Activated naive CD8-positive, alpha-beta T cell (primary cell): ENCODE data around the gene ALPI.

Source experiments
- H3K27ac Mint-ChIP-seq: one replicate; pipeline ENCODE4 v1.8.0; 2021; ENCODE audit warnings: mixed read lengths
- H3K27me3 Mint-ChIP-seq: one replicate; pipeline ENCODE4 v1.8.0; 2021; ENCODE audit warnings: mixed read lengths
- H3K36me3 Mint-ChIP-seq: one replicate; pipeline ENCODE4 v1.8.0; 2021; ENCODE audit warnings: mixed read lengths
- H3K4me1 Mint-ChIP-seq: one replicate; pipeline ENCODE4 v1.8.0; 2021; ENCODE audit warnings: low read depth, mixed read lengths
- H3K4me3 Mint-ChIP-seq: one replicate; pipeline ENCODE4 v1.8.0; 2021; ENCODE audit warnings: mild to moderate bottlenecking, mixed read lengths
- H3K9me3 Mint-ChIP-seq: one replicate; pipeline ENCODE4 v1.8.0; 2021; ENCODE audit warnings: low read depth, mixed read lengths

ALPI gene

GRCh38 chr2:232481322-232482140 is 25.6 kb downstream of the ALPI start:
- Mint-ChIP-seq H3K4me3 (no peak overlapping the region), H3K4me1 (peaks cover 5% of the 10 kb centered on the region), H3K27me3 (peaks cover 6% of the 10 kb centered on the region), H3K27ac (no peak overlapping the region), H3K36me3 (no peaks in the 10 kb centered on the region), H3K9me3 (no peaks in the 10 kb centered on the region)

- Mint-ChIP-seq H3K4me3 (no peak overlapping the region), H3K36me3 (no peaks in the 10 kb centered on the region), H3K27ac (no peak overlapping the region), H3K9me3 (no peaks in the 10 kb centered on the region), H3K4me1 (peaks cover 5% of the 10 kb centered on the region), H3K27me3 (peaks cover 6% of the 10 kb centered on the region)
Observed at GRCh38 chr2:232482301-232483238, 26.6 kb downstream of the ALPI start.

- H3K4me3 Mint-ChIP-seq: no peak overlapping the region
- no peak overlapping the region for H3K27ac Mint-ChIP-seq
- peaks cover 6% of the 10 kb centered on the region for H3K27me3 Mint-ChIP-seq
- no peaks in the 10 kb centered on the region for H3K9me3 Mint-ChIP-seq
- no peaks in the 10 kb centered on the region for H3K36me3 Mint-ChIP-seq
- peaks cover 5% of the 10 kb centered on the region for H3K4me1 Mint-ChIP-seq
Observed at GRCh38 chr2:232483311-232483922, 27.5 kb downstream of the ALPI start.

GRCh38 chr2:232483923-232484627 is 28.1 kb downstream of the ALPI start:
- H3K9me3 Mint-ChIP-seq: no peaks in the 10 kb centered on the region
- no peak overlapping the region for H3K27ac Mint-ChIP-seq
- no peaks in the 10 kb centered on the region for H3K36me3 Mint-ChIP-seq
- H3K4me1 Mint-ChIP-seq: peaks cover 8% of the 10 kb centered on the region
- H3K4me3 Mint-ChIP-seq: no peak overlapping the region
- H3K27me3 Mint-ChIP-seq: peaks cover 11% of the 10 kb centered on the region

GRCh38 chr2:232484628-232485347 is 28.8 kb downstream of the ALPI start:
- H3K27me3 Mint-ChIP-seq: peaks cover 13% of the 10 kb centered on the region
- no peaks in the 10 kb centered on the region for H3K36me3 Mint-ChIP-seq
- no peaks in the 10 kb centered on the region for H3K9me3 Mint-ChIP-seq
- H3K4me1 Mint-ChIP-seq: peaks cover 8% of the 10 kb centered on the region
- no peak overlapping the region for H3K27ac Mint-ChIP-seq
- peak overlapping the region; percentile 54 for H3K4me3 Mint-ChIP-seq

DNA sequence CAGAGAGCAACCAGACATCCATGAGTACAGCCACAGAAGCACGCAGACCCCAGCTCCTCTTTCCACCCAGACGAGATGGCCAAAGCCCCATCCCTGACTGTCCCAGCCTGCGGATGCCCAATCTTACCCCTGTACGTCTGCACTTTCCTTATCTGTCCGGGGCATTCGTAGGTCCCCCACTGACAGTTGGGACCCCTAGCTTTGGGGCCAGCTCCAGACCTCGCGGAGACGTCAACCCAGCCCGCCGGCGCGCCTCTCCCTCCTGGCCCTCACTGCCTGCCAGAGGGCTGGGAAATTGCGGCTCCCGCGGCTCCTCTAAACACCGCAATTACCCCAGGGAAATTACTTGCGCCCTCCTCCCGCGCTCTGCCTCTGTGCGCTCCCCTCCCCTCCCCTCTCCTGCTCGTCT is 29.4 kb downstream of the ALPI start:
- Mint-ChIP-seq H3K9me3 (no peaks in the 10 kb centered on the region), H3K27ac (no peak overlapping the region), H3K4me1 (peaks cover 8% of the 10 kb centered on the region), H3K36me3 (no peaks in the 10 kb centered on the region), H3K27me3 (peaks cover 13% of the 10 kb centered on the region), H3K4me3 (peak overlapping the region; percentile 54)

GRCh38 chr2:232485757-232486557 is 30.0 kb downstream of the ALPI start:
- H3K27ac Mint-ChIP-seq: no peak overlapping the region
- H3K4me1 Mint-ChIP-seq: peaks cover 8% of the 10 kb centered on the region
- H3K4me3 Mint-ChIP-seq: no peak overlapping the region
- no peaks in the 10 kb centered on the region for H3K9me3 Mint-ChIP-seq
- peaks cover 13% of the 10 kb centered on the region for H3K27me3 Mint-ChIP-seq
- H3K36me3 Mint-ChIP-seq: no peaks in the 10 kb centered on the region

DNA sequence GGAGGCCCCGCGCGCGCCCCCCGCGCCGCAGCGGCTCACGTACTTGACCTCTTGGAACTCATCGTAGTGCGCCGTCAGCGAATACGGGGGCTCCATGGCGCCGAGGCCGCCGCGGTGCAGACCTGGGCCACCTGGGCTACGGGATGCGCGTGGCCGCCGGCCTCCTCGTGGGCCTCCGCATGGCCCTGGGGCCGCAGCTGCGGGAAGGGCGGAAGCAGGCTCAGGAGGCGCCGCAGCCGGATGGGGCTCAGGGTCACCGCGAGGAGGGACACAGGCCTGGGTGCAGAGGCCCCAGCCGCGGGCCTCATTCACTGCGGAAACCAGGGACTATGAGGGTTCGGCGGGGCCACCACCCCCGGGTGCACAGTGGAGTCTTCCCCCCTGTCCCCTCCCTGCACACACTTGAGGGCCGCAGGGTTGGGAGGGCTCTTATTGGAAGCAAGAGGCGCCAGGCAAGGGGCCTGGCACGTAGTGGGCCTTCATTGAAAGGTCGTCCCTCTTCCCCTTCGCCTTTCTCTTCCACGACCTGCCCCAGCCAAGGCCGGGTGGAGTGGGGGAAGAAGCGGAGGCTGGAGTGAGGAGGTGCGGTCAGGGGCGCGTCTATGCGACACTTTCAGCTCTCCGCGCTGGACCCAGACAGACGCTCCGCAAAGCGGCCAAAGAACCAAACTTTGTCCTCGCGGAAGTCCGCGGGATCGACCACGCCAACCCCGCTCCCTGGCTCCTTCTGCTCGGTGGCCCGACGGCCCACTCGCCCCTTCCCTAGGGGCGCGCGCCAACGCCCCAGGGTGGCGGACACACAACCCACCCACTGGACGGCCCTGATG is 30.8 kb downstream of the ALPI start:
- peak overlapping the region; percentile 27 for H3K4me3 Mint-ChIP-seq
- H3K27ac Mint-ChIP-seq: no peak overlapping the region
- H3K27me3 Mint-ChIP-seq: peaks cover 13% of the 10 kb centered on the region
- H3K9me3 Mint-ChIP-seq: no peaks in the 10 kb centered on the region
- peaks cover 8% of the 10 kb centered on the region for H3K4me1 Mint-ChIP-seq
- H3K36me3 Mint-ChIP-seq: no peaks in the 10 kb centered on the region

GRCh38 chr2:232487385-232488096 is 31.6 kb downstream of the ALPI start, which contains the start of gene ECEL1:
Gene ECEL1 (minus strand): TSS chr2:232487834. CDS start chr2:232486653, 1,181 bp downstream.
- no peaks in the 10 kb centered on the region for H3K9me3 Mint-ChIP-seq
- no peak within 1 kb of the TSS for H3K27ac Mint-ChIP-seq
- H3K36me3 Mint-ChIP-seq: no peaks in the 10 kb centered on the region
- peaks cover 13% of the 10 kb centered on the region for H3K27me3 Mint-ChIP-seq
- H3K4me3 Mint-ChIP-seq: peak within 1 kb of the TSS; percentile 57
- H3K4me1 Mint-ChIP-seq: peaks cover 8% of the 10 kb centered on the region

- Mint-ChIP-seq H3K27me3 (peaks cover 13% of the 10 kb centered on the region), H3K27ac (no peak overlapping the region), H3K36me3 (no peaks in the 10 kb centered on the region), H3K4me3 (peak overlapping the region; percentile 57), H3K4me1 (peaks cover 8% of the 10 kb centered on the region), H3K9me3 (no peaks in the 10 kb centered on the region)
Observed at GRCh38 chr2:232488097-232488711, 32.3 kb downstream of the ALPI start.

DNA sequence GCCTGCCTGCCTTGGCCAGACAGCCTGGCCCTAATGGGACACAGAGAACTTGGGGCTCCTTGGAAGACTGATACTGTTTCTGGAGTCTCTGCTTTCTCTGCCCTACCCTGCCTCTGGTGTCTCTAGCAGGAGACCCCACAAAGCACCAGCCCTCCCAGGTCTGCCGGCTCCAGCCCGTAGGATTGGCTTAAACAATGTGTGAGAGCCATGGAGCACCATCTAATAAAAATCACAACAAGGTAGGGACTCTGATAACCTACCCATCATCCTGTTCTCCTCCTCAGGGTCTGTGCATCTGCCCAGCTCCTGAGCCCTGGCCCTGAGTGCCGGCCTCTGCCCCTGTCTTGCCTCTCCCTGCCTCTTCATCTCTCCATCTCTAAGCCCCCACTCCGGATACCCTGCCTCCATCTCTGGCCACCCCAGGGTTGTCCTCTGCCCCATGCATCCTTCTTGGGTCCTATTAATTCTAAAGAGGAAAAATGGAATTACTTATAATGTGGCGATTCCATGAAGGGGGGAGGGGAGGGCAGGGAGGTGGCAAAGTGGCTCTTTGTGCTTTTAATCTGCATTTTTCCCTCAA is 32.9 kb downstream of the ALPI start:
- Mint-ChIP-seq H3K4me3 (peak overlapping the region; percentile 57), H3K4me1 (peaks cover 8% of the 10 kb centered on the region), H3K9me3 (no peaks in the 10 kb centered on the region), H3K27ac (no peak overlapping the region), H3K36me3 (no peaks in the 10 kb centered on the region), H3K27me3 (peaks cover 13% of the 10 kb centered on the region)
